WERI-Rb-1 (cell line): ENCODE data around the gene AKAP13.

ENCODE experiments used
- DNase-seq: peaks from one replicate; pipeline ENCODE4 v3.0.0-alpha.2; 2020
- H3K27ac ChIP-seq: fragments of 250-450 bp; sonication (Bioruptor Pico); 2 replicates; pipeline ENCODE4 v1.5.1; 2020; ENCODE audit warnings: mild to moderate bottlenecking, moderate library complexity
- H3K27me3 ChIP-seq: fragments of 250-450 bp; sonication (Bioruptor Pico); 2 replicates; pipeline ENCODE4 v1.5.1; 2021; ENCODE audit warnings: mild to moderate bottlenecking, low read depth, moderate library complexity; ENCODE audit not compliant: insufficient read depth, severe bottlenecking
- H3K36me3 ChIP-seq: fragments of 250-450 bp; sonication (Bioruptor Pico); 2 replicates; pipeline ENCODE4 v1.5.1; 2020; ENCODE audit warnings: mild to moderate bottlenecking, moderate library complexity
- H3K4me3 ChIP-seq: 2 replicates; pipeline ENCODE4 v1.5.1; 2011; ENCODE audit warnings: low read depth, mild to moderate bottlenecking, control low read depth, low read length
- H3K9me3 ChIP-seq: fragments of 250-450 bp; sonication (Bioruptor Pico); 2 replicates; pipeline ENCODE4 v1.5.1; 2021; ENCODE audit warnings: mild to moderate bottlenecking, moderate library complexity; ENCODE audit not compliant: severe bottlenecking
- CTCF ChIP-seq: IDR thresholded peaks from 2 replicates; pipeline ENCODE4 v1.5.1; 2011; ENCODE audit warnings: low read depth, mild to moderate bottlenecking, control low read depth, inconsistent platforms, low read length

AKAP13 gene

DNA sequence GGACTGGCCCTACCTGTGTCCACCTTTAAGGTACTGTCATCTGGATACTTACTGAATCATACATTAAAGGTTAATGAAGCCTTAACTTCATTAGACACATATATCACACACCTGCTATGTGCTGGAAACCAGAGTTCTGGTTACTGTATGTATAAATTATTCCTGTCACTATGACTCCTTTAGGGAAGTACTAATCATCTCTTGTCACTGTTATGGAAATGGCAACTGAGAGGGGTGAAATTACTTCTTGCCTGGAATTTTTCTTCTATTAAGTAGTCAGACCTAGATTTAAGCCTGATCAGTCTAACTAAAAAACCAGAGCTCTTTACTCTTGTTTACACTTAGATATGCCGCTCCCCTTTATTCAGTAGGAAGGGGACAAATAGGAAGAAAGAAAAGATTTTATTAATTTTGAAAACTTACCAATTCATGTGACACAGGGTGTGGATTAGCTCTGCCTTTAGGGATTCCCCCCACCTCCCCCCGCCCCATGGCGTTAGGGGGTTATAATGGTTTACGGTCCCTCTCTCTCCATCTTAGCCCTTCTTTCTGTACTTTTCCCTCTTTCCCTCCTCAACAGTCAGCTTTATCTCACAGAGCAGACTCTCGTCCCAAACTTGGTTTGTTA lies 261.8 kb downstream of the AKAP13 start:
- TF ChIP-seq CTCF, result no peak
- no peaks in the 10 kb centered on the region for H3K27me3 ChIP-seq
- H3K4me3 ChIP-seq, result no peak overlapping the region
- no peak overlapping the region for H3K27ac ChIP-seq
- no peaks in the 10 kb centered on the region for H3K9me3 ChIP-seq
- DNase-seq, result no peak
- peaks cover 79% of the 10 kb centered on the region for H3K36me3 ChIP-seq

- H3K4me3 ChIP-seq, result no peak overlapping the region
- H3K9me3 ChIP-seq, result no peaks in the 10 kb centered on the region
- no peaks in the 10 kb centered on the region for H3K27me3 ChIP-seq
- no peak overlapping the region for H3K27ac ChIP-seq
- DNase-seq, result no peak
- no peak for TF ChIP-seq CTCF
- peaks cover 84% of the 10 kb centered on the region for H3K36me3 ChIP-seq
These were observed 262.3 kb downstream of the AKAP13 start for GRCh38 chr15:85642693-85643066.

GRCh38 chr15:85646538-85647091 lies 266.2 kb downstream of the AKAP13 start:
- no peak for DNase-seq
- no peaks in the 10 kb centered on the region for H3K27me3 ChIP-seq
- H3K27ac ChIP-seq, result no peak overlapping the region
- H3K4me3 ChIP-seq, result no peak overlapping the region
- H3K36me3 ChIP-seq, result peaks cover 90% of the 10 kb centered on the region
- no peak for TF ChIP-seq CTCF
- H3K9me3 ChIP-seq, result no peaks in the 10 kb centered on the region

- H3K27ac ChIP-seq, result no peak overlapping the region
- no peak overlapping the region for H3K4me3 ChIP-seq
- TF ChIP-seq CTCF, result no peak
- H3K36me3 ChIP-seq, result peaks cover 89% of the 10 kb centered on the region
- H3K9me3 ChIP-seq, result no peaks in the 10 kb centered on the region
- DNase-seq, result no peak
- no peaks in the 10 kb centered on the region for H3K27me3 ChIP-seq
These were observed 269.0 kb downstream of the AKAP13 start for GRCh38 chr15:85649372-85649771.

- no peak for TF ChIP-seq CTCF
- no peak overlapping the region for H3K4me3 ChIP-seq
- no peaks in the 10 kb centered on the region for H3K9me3 ChIP-seq
These were observed 271.1 kb downstream of the AKAP13 start for GRCh38 chr15:85651548-85651947.

GRCh38 chr15:85652457-85652856 lies 272.1 kb downstream of the AKAP13 start:
- no peaks in the 10 kb centered on the region for H3K9me3 ChIP-seq

More at GRCh38 chr15:85651548-85651947, 271.1 kb downstream of the AKAP13 start:
- no peak for DNase-seq
- Histone ChIP-seq H3K36me3 (peaks cover 91% of the 10 kb centered on the region), H3K27ac (no peak overlapping the region), H3K27me3 (no peaks in the 10 kb centered on the region)

More at GRCh38 chr15:85652457-85652856, 272.1 kb downstream of the AKAP13 start:
- Histone ChIP-seq H3K27me3 (no peaks in the 10 kb centered on the region), H3K36me3 (peaks cover 91% of the 10 kb centered on the region), H3K27ac (no peak overlapping the region), H3K4me3 (no peak overlapping the region)
- no peak for DNase-seq
- no peak for TF ChIP-seq CTCF
